KOPT-K1 (cell line): Measurements from ENCODE around the gene EZH2.

ENCODE experiments used
- H3K27ac ChIP-seq: fragments of 200-600 bp; sonication (generic); 2 replicates; pipeline ENCODE4 v1.5.1; 2016; ENCODE audit warnings: antibody characterized with exemption, mild to moderate bottlenecking, low read depth, low read length; ENCODE audit not compliant: poor library complexity, severe bottlenecking
- H3K36me3 ChIP-seq: fragments of 200-600 bp; sonication (generic); 2 replicates; pipeline ENCODE4 v1.5.1; 2017; ENCODE audit warnings: antibody characterized with exemption, mild to moderate bottlenecking, low read length, moderate library complexity; ENCODE audit not compliant: insufficient read depth
- H3K9me3 ChIP-seq: fragments of 200-600 bp; sonication (generic); 2 replicates; pipeline ENCODE4 v1.5.1; 2017; ENCODE audit warnings: antibody characterized with exemption, low read length, mild to moderate bottlenecking; ENCODE audit not compliant: insufficient read depth, poor library complexity, severe bottlenecking

Gene EZH2

GRCh38 chr7:148884049-148884298, at the start of gene EZH2:
TSS of gene EZH2 (minus strand) at chr7:148884291. CDS start at chr7:148847298, 36,993 bp downstream.
- Histone ChIP-seq H3K9me3 (no peaks in the 10 kb centered on the region), H3K36me3 (no peaks in the 10 kb centered on the region), H3K27ac (peak within 1 kb of the TSS; percentile 96)

GRCh38 chr7:148931470-148931869, 47.4 kb upstream of the EZH2 start:
- Histone ChIP-seq H3K36me3 (no peaks in the 10 kb centered on the region), H3K9me3 (no peaks in the 10 kb centered on the region), H3K27ac (no peak overlapping the region)

GRCh38 chr7:148930335-148930734, 46.2 kb upstream of the EZH2 start:
- Histone ChIP-seq H3K9me3 (no peaks in the 10 kb centered on the region), H3K36me3 (no peaks in the 10 kb centered on the region), H3K27ac (no peak overlapping the region)

GRCh38 chr7:148929176-148929575, 45.1 kb upstream of the EZH2 start:
- no peaks in the 10 kb centered on the region for H3K36me3 ChIP-seq
- no peak overlapping the region for H3K27ac ChIP-seq
- no peaks in the 10 kb centered on the region for H3K9me3 ChIP-seq

GRCh38 chr7:148927123-148928045, 43.3 kb upstream of the EZH2 start:
- H3K27ac ChIP-seq = no peak overlapping the region
- H3K36me3 ChIP-seq = no peaks in the 10 kb centered on the region

GRCh38 chr7:148925836-148926235, 41.7 kb upstream of the EZH2 start:
- H3K27ac ChIP-seq = no peak overlapping the region
- H3K9me3 ChIP-seq = no peaks in the 10 kb centered on the region
- H3K36me3 ChIP-seq = no peaks in the 10 kb centered on the region

More at GRCh38 chr7:148927123-148928045, 43.3 kb upstream of the EZH2 start:
- no peaks in the 10 kb centered on the region for H3K9me3 ChIP-seq

- Histone ChIP-seq H3K9me3 (no peaks in the 10 kb centered on the region), H3K27ac (no peak overlapping the region), H3K36me3 (no peaks in the 10 kb centered on the region)
Measured at GRCh38 chr7:148924011-148924410, 39.9 kb upstream of the EZH2 start.

GRCh38 chr7:148921806-148922205, 37.7 kb upstream of the EZH2 start:
- Histone ChIP-seq H3K9me3 (no peaks in the 10 kb centered on the region), H3K27ac (no peak overlapping the region), H3K36me3 (no peaks in the 10 kb centered on the region)

- no peaks in the 10 kb centered on the region for H3K36me3 ChIP-seq
Measured at GRCh38 chr7:148921189-148921588, 37.1 kb upstream of the EZH2 start.

GRCh38 chr7:148919859-148920258, 35.8 kb upstream of the EZH2 start:
- no peaks in the 10 kb centered on the region for H3K36me3 ChIP-seq
- H3K27ac ChIP-seq = no peak overlapping the region
- no peaks in the 10 kb centered on the region for H3K9me3 ChIP-seq

More at GRCh38 chr7:148921189-148921588, 37.1 kb upstream of the EZH2 start:
- Histone ChIP-seq H3K27ac (no peak overlapping the region), H3K9me3 (no peaks in the 10 kb centered on the region)

GRCh38 chr7:148918058-148918596, 34.0 kb upstream of the EZH2 start:
- Histone ChIP-seq H3K27ac (no peak overlapping the region), H3K36me3 (no peaks in the 10 kb centered on the region), H3K9me3 (no peaks in the 10 kb centered on the region)

GRCh38 chr7:148916186-148916585, 32.1 kb upstream of the EZH2 start:
- no peaks in the 10 kb centered on the region for H3K9me3 ChIP-seq
- no peaks in the 10 kb centered on the region for H3K36me3 ChIP-seq
- no peak overlapping the region for H3K27ac ChIP-seq

- no peaks in the 10 kb centered on the region for H3K9me3 ChIP-seq
- no peaks in the 10 kb centered on the region for H3K36me3 ChIP-seq
- H3K27ac ChIP-seq = no peak overlapping the region
Measured at GRCh38 chr7:148915211-148915610, 31.1 kb upstream of the EZH2 start.

- Histone ChIP-seq H3K27ac (no peak overlapping the region), H3K9me3 (no peaks in the 10 kb centered on the region), H3K36me3 (no peaks in the 10 kb centered on the region)
Measured at GRCh38 chr7:148914208-148914777, 30.2 kb upstream of the EZH2 start.

GRCh38 chr7:148912758-148913541, 28.9 kb upstream of the EZH2 start:
- Histone ChIP-seq H3K9me3 (no peaks in the 10 kb centered on the region), H3K36me3 (no peaks in the 10 kb centered on the region), H3K27ac (peak overlapping the region; percentile 39)
